Uterus (tissue), 4 donors: ENCODE results near the gene S100A8. TPM values are rescaled to one million over a fixed set of nuclear protein-coding genes. Genes with fewer than 3 reads are reported as not detected.

ENCODE experiments used
- DNase-seq, 2 donors: peaks; one replicate each; pipeline ENCODE4 v3.0.0-alpha.2; 2019 to 2020
- H3K27ac ChIP-seq, 2 donors: fragments of 200-600 bp; sonication (generic); 1 replicate in 1 of 2; 2 replicates in 1 of 2; pipeline ENCODE4 v1.5.1; 2016 to 2018
- H3K27me3 ChIP-seq, 2 donors: fragments of 200-600 bp; sonication (generic); one replicate each; pipeline ENCODE4 v1.5.1; 2018 to 2019; ENCODE audit warnings: control low read depth in 1 of 2
- H3K36me3 ChIP-seq, 2 donors: fragments of 200-600 bp; sonication (generic); one replicate each; pipeline ENCODE4 v1.5.1; 2019; ENCODE audit warnings: control low read depth in 1 of 2
- H3K4me1 ChIP-seq, 2 donors: fragments of 200-600 bp; sonication (generic); one replicate each; pipeline ENCODE4 v1.5.1; 2018 to 2019; ENCODE audit warnings: control low read depth in 1 of 2
- H3K4me3 ChIP-seq, 2 donors: fragments of 200-600 bp; sonication (generic); 1 replicate in 1 of 2; 2 replicates in 1 of 2; pipeline ENCODE4 v1.5.1; 2018 to 2019; ENCODE audit warnings: mild to moderate bottlenecking in 1 of 2
- H3K9me3 ChIP-seq, 2 donors: fragments of 200-600 bp; sonication (generic); one replicate each; pipeline ENCODE4 v1.5.1; 2019; ENCODE audit warnings: control low read depth in 1 of 2
- CTCF ChIP-seq, 4 experiments: fragments of 200-600 bp in 2 of 4; fragments of 450-650 bp in 2 of 4; sonication (generic) in 2 of 4; IDR thresholded peaks; one replicate each; pipeline ENCODE4 v1.5.1; 2016 to 2019; ENCODE audit warnings: antibody characterized with exemption in 4 of 4, mild to moderate bottlenecking in 2 of 4, moderate library complexity in 1 of 4
- POLR2A ChIP-seq, 2 donors: fragments of 450-650 bp; IDR thresholded peaks; one replicate each; pipeline ENCODE4 v1.6.1; 2016; ENCODE audit warnings: antibody characterized with exemption in 2 of 2, mild to moderate bottlenecking in 1 of 2, moderate library complexity in 1 of 2
- intact Hi-C: fragments of 100-400 bp; cut with DNase I; formaldehyde crosslinking; loops from one replicate; pipeline ENCODE4 v1.15.1; 2023; ENCODE audit warnings: low total_unique reads
- total RNA-seq, 4 donors: library from RNA; depleted of rRNA in 3 of 4; stranded (reverse); fragments of >200 nt in 3 of 4; gene quantifications; one replicate each; pipeline versions ENCODE4 v1.1.0 to v1.2.4, GENCODE V29; 2014 to 2023
- donor health status: DM: yes; HTN: yes; CAD: no.

S100A8 gene
- total RNA-seq, 4 donors from 2014 or later, result 5.4 to 25.2 (median 24.7) TPM; not detected in 1

DNA sequence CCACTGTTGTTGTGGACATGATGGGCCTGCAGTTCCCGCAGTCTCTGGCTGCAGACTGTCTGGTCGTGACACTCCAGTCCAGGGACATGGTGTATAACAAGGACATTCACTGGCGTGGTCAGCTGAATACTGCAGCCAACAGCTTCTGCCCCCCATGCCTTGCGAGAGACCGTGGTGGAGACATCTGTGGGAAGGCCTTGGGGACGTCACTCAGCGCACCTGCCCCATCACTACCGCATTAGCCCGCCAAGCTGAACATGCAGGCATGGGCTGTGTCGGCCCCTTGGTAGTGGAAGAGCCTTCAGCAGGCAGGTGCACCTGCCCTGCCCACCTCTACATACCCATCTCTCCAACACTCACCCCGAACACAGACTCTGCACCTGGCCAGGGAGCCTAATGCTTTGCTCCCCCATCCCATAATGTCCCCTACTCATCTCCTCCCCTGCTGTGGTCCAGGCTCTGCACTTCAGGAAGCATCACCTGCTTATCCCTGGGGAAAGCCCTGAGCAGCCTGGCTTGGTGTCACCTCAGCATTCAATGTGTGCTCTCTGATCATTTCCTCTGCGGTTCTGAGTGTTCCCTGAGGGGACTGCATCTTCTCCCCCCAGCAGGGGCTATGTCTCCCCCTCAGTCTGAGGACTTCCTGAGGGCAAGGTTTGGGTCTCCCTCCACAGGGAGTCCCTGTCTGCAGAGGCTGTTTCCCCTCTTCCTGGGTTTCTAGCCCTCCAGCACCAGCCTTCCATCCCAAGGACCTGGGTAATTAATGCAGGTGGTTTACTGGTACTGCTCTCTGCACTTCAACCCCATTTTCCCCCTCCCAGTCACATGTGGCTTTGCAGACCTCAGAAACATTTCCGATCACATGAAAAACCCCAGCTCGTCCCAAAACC, 45.4 kb downstream of the S100A8 start:
- DNase-seq, result no peak
- TF ChIP-seq POLR2A (IDR thresholded peaks at IDR 0.05) (no peak), CTCF (IDR thresholded peaks at IDR 0.05) (no peak)
- Histone ChIP-seq H3K4me1 (no peaks in the 10 kb centered on the region), H3K27ac (no peak overlapping the region), H3K9me3 (no peaks in the 10 kb centered on the region), H3K36me3 (no peaks in the 10 kb centered on the region), H3K4me3 (no peak overlapping the region), H3K27me3 (no peaks in the 10 kb centered on the region)
- intact Hi-C loops, result no loop called here

GRCh38 chr1:153344718-153345025, 46.2 kb downstream of the S100A8 start:
- no peak for DNase-seq
- Histone ChIP-seq H3K4me3 (no peak overlapping the region), H3K27ac (no peak overlapping the region), H3K9me3 (no peaks in the 10 kb centered on the region), H3K4me1 (no peaks in the 10 kb centered on the region), H3K36me3 (no peaks in the 10 kb centered on the region), H3K27me3 (no peaks in the 10 kb centered on the region)
- TF ChIP-seq CTCF (IDR thresholded peaks at IDR 0.05), result no peak
- TF ChIP-seq POLR2A (IDR thresholded peaks at IDR 0.05), result no peak
- intact Hi-C loops, result no loop called here

DNA sequence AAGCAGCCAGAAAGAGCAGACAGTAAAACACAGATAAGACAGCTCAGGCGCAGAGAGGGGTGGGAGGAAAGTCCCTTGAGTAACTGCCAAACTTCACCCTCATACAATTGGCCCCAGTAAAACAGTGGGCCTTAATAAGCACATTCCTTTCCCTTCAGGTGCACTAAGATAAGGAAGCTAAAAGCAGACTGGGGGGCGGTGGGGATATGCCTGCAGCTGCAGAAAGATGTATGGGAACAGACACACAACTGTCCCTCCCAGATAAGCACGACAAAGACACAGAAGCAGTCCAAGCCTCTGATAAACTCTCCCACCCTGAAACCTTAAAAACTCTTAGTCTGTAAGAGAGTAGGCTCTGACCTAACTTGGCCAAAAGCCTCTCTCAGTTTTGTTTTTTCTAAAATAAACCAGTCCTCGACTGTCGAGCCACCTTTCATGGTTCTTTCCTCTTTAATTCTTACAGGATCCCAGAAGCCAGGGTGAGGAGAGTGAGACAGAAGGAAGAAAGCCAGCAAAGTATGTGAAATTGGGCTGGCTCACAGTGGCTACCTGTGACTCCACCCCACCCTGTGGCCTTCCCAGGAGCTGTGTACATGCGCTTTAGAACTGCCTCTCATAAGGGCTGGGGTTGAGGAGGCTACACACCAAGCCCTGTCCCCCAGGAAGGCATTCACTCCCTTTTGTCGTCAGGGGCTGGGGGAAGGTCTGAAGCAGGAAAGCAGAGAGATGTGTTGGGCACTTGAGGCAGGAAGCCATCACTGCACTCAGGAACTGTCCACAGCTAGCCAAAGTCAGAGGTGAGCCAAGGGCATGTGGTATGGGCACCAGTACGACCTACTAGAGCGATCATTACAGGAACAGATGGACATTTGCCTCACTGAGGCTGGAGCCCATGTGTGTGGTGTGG, 46.8 kb downstream of the S100A8 start:
- TF ChIP-seq POLR2A (IDR thresholded peaks at IDR 0.05), result no peak
- no peak for TF ChIP-seq CTCF (IDR thresholded peaks at IDR 0.05)
- H3K36me3 ChIP-seq, result no peaks in the 10 kb centered on the region
- H3K4me1 ChIP-seq, result no peaks in the 10 kb centered on the region
- no peak overlapping the region for H3K4me3 ChIP-seq
- no peak overlapping the region for H3K27ac ChIP-seq
- no peak for DNase-seq
- H3K27me3 ChIP-seq, result no peaks in the 10 kb centered on the region
- intact Hi-C loops, result no loop called here
- no peaks in the 10 kb centered on the region for H3K9me3 ChIP-seq

- Histone ChIP-seq H3K9me3 (no peaks in the 10 kb centered on the region), H3K4me3 (no peak overlapping the region), H3K36me3 (no peaks in the 10 kb centered on the region), H3K27ac (no peak overlapping the region), H3K4me1 (no peaks in the 10 kb centered on the region), H3K27me3 (no peaks in the 10 kb centered on the region)
- no peak for TF ChIP-seq CTCF (IDR thresholded peaks at IDR 0.05)
- TF ChIP-seq POLR2A (IDR thresholded peaks at IDR 0.05), result no peak
- intact Hi-C loops, result no loop called here
- DNase-seq, result no peak
Measured at GRCh38 chr1:153343040-153343681, 47.7 kb downstream of the S100A8 start.
